Activated naive CD4-positive, alpha-beta T cell treated with anti-CD3 and anti-CD28 coated beads, Interleukin-2, amount 50 U/mL, for 24 hours (primary cell): ENCODE data around the gene ZNF37A.
"Not testable (repeated sequence)": the region's sequence is repeated elsewhere in the genome, so short reads cannot be mapped to it uniquely, and the experiment has no call there.

Source experiments
- H3K27ac Mint-ChIP-seq: one replicate; pipeline ENCODE4 v1.8.0; 2021; ENCODE audit warnings: mild to moderate bottlenecking, mixed read lengths
- H3K27me3 Mint-ChIP-seq: one replicate; pipeline ENCODE4 v1.8.0; 2021; ENCODE audit warnings: mixed read lengths
- H3K36me3 Mint-ChIP-seq: one replicate; pipeline ENCODE4 v1.8.0; 2021; ENCODE audit warnings: mixed read lengths
- H3K4me1 Mint-ChIP-seq: one replicate; pipeline ENCODE4 v1.8.0; 2021; ENCODE audit warnings: mixed read lengths
- H3K4me3 Mint-ChIP-seq: one replicate; pipeline ENCODE4 v1.8.0; 2021; ENCODE audit warnings: mild to moderate bottlenecking, mixed read lengths
- H3K9me3 Mint-ChIP-seq: one replicate; pipeline ENCODE4 v1.8.0; 2021; ENCODE audit warnings: mixed read lengths

The ZNF37A gene

GRCh38 chr10:38118072-38118807 lies 24.1 kb downstream of the ZNF37A start:
- H3K27ac Mint-ChIP-seq, result peak overlapping the region; percentile 55
- peaks cover 14% of the 10 kb centered on the region for H3K9me3 Mint-ChIP-seq
- peaks cover 67% of the 10 kb centered on the region for H3K36me3 Mint-ChIP-seq
- no peak overlapping the region for H3K4me3 Mint-ChIP-seq
- H3K27me3 Mint-ChIP-seq, result no peaks in the 10 kb centered on the region
- H3K4me1 Mint-ChIP-seq, result no peaks in the 10 kb centered on the region

GRCh38 chr10:38119038-38119437 lies 24.9 kb downstream of the ZNF37A start:
- Mint-ChIP-seq H3K27me3 (no peaks in the 10 kb centered on the region), H3K36me3 (peaks cover 67% of the 10 kb centered on the region), H3K4me3 (no peak overlapping the region), H3K4me1 (no peaks in the 10 kb centered on the region), H3K9me3 (peaks cover 14% of the 10 kb centered on the region), H3K27ac (no peak overlapping the region)

- Mint-ChIP-seq H3K9me3 (peaks cover 50% of the 10 kb centered on the region), H3K36me3 (peaks cover 20% of the 10 kb centered on the region), H3K4me3 (no peak overlapping the region)
Observed at GRCh38 chr10:38127812-38128211, 33.7 kb downstream of the ZNF37A start.

GRCh38 chr10:38143587-38143986 lies 49.5 kb downstream of the ZNF37A start:
- no peak overlapping the region for H3K27ac Mint-ChIP-seq
- H3K36me3 Mint-ChIP-seq, result peaks cover 4% of the 10 kb centered on the region
- H3K4me1 Mint-ChIP-seq, result no peaks in the 10 kb centered on the region
- H3K4me3 Mint-ChIP-seq, result no peak overlapping the region
- H3K27me3 Mint-ChIP-seq, result no peaks in the 10 kb centered on the region
- H3K9me3 Mint-ChIP-seq, result peaks cover 9% of the 10 kb centered on the region

More at GRCh38 chr10:38127812-38128211, 33.7 kb downstream of the ZNF37A start:
- H3K27me3 Mint-ChIP-seq, result no peaks in the 10 kb centered on the region
- H3K4me1 Mint-ChIP-seq, result no peaks in the 10 kb centered on the region
- no peak overlapping the region for H3K27ac Mint-ChIP-seq

GRCh38 chr10:38146579-38147333 lies 52.6 kb downstream of the ZNF37A start:
- H3K27me3 Mint-ChIP-seq, result no peaks in the 10 kb centered on the region
- H3K36me3 Mint-ChIP-seq, result no peaks in the 10 kb centered on the region
- H3K4me3 Mint-ChIP-seq, result no peak overlapping the region
- peaks cover 12% of the 10 kb centered on the region for H3K9me3 Mint-ChIP-seq
- no peak overlapping the region for H3K27ac Mint-ChIP-seq
- no peaks in the 10 kb centered on the region for H3K4me1 Mint-ChIP-seq

- Mint-ChIP-seq H3K27ac (no peak overlapping the region), H3K9me3 (peaks cover 14% of the 10 kb centered on the region), H3K27me3 (no peaks in the 10 kb centered on the region), H3K4me3 (no peak overlapping the region), H3K36me3 (no peaks in the 10 kb centered on the region), H3K4me1 (no peaks in the 10 kb centered on the region)
Observed at GRCh38 chr10:38147686-38148085, 53.5 kb downstream of the ZNF37A start.

- H3K27me3 Mint-ChIP-seq, H3K4me1 Mint-ChIP-seq, H3K36me3 Mint-ChIP-seq, H3K27ac Mint-ChIP-seq, H3K4me3 Mint-ChIP-seq: not testable (repeated sequence)
- peaks cover 14% of the 10 kb centered on the region for H3K9me3 Mint-ChIP-seq
Observed at GRCh38 chr10:38150891-38151463, 56.8 kb downstream of the ZNF37A start.

GRCh38 chr10:38156416-38157269 lies 62.5 kb downstream of the ZNF37A start:
- no peak overlapping the region for H3K4me3 Mint-ChIP-seq
- H3K9me3 Mint-ChIP-seq, result peaks cover 12% of the 10 kb centered on the region
- H3K27ac Mint-ChIP-seq, result no peak overlapping the region
- no peaks in the 10 kb centered on the region for H3K27me3 Mint-ChIP-seq
- H3K4me1 Mint-ChIP-seq, result no peaks in the 10 kb centered on the region
- H3K36me3 Mint-ChIP-seq, result no peaks in the 10 kb centered on the region

GRCh38 chr10:38157270-38157685 lies 63.1 kb downstream of the ZNF37A start:
- no peak overlapping the region for H3K4me3 Mint-ChIP-seq
- H3K27me3 Mint-ChIP-seq, result peaks cover 1% of the 10 kb centered on the region
- no peak overlapping the region for H3K27ac Mint-ChIP-seq
- H3K36me3 Mint-ChIP-seq, result no peaks in the 10 kb centered on the region
- H3K4me1 Mint-ChIP-seq, result no peaks in the 10 kb centered on the region
- H3K9me3 Mint-ChIP-seq, result peaks cover 13% of the 10 kb centered on the region

GRCh38 chr10:38159004-38159403 lies 64.9 kb downstream of the ZNF37A start:
- no peak overlapping the region for H3K27ac Mint-ChIP-seq
- no peak overlapping the region for H3K4me3 Mint-ChIP-seq
- H3K9me3 Mint-ChIP-seq, result peaks cover 13% of the 10 kb centered on the region
- no peaks in the 10 kb centered on the region for H3K36me3 Mint-ChIP-seq
- H3K4me1 Mint-ChIP-seq, result no peaks in the 10 kb centered on the region
- peaks cover 3% of the 10 kb centered on the region for H3K27me3 Mint-ChIP-seq

- H3K27ac Mint-ChIP-seq, result no peak overlapping the region
- H3K4me3 Mint-ChIP-seq, result no peak overlapping the region
- no peaks in the 10 kb centered on the region for H3K4me1 Mint-ChIP-seq
- peaks cover 13% of the 10 kb centered on the region for H3K9me3 Mint-ChIP-seq
- peaks cover 5% of the 10 kb centered on the region for H3K27me3 Mint-ChIP-seq
- H3K36me3 Mint-ChIP-seq, result no peaks in the 10 kb centered on the region
Observed at GRCh38 chr10:38163617-38164016, 69.5 kb downstream of the ZNF37A start.

- H3K36me3 Mint-ChIP-seq, result no peaks in the 10 kb centered on the region
- H3K27ac Mint-ChIP-seq, result no peak overlapping the region
- H3K4me3 Mint-ChIP-seq, result no peak overlapping the region
- H3K27me3 Mint-ChIP-seq, result peaks cover 2% of the 10 kb centered on the region
- no peaks in the 10 kb centered on the region for H3K4me1 Mint-ChIP-seq
- no peaks in the 10 kb centered on the region for H3K9me3 Mint-ChIP-seq
Observed at GRCh38 chr10:38174336-38174735, 80.2 kb downstream of the ZNF37A start.

- Mint-ChIP-seq H3K36me3 (no peaks in the 10 kb centered on the region), H3K4me3 (no peak overlapping the region), H3K9me3 (peaks cover 14% of the 10 kb centered on the region), H3K27ac (no peak overlapping the region), H3K27me3 (peaks cover 2% of the 10 kb centered on the region), H3K4me1 (no peaks in the 10 kb centered on the region)
Observed at GRCh38 chr10:38184477-38184876, 90.3 kb downstream of the ZNF37A start.
